Spleen (tissue), 11 donors: Measurements from ENCODE around the gene CMTM7. TPM values are rescaled to one million over a fixed set of nuclear protein-coding genes. Genes with fewer than 3 reads are reported as not detected.

ENCODE experiments used
- DNase-seq: peaks from one replicate; pipeline ENCODE4 v3.0.0-alpha.2; 2020
- H3K27ac ChIP-seq, 8 donors: fragments of 200-600 bp; sonication (generic) in 7 of 8; 1 replicate in 4 of 8; 2 replicates in 4 of 8; pipeline versions ENCODE4 v1.5.0 to v1.8.0; 2016 to 2021; ENCODE audit warnings: inconsistent platforms in 4 of 8, mild to moderate bottlenecking in 4 of 8, moderate library complexity in 1 of 8
- H3K27me3 ChIP-seq, 7 donors: fragments of 200-600 bp; sonication (generic) in 6 of 7; replicated peaks in 1 of 7; 1 replicate in 4 of 7; 2 replicates in 3 of 7; pipeline versions ENCODE4 v1.5.0 to v1.8.0; 2016 to 2021; ENCODE audit warnings: inconsistent platforms in 3 of 7, mild to moderate bottlenecking in 1 of 7
- H3K36me3 ChIP-seq, 6 donors: fragments of 200-600 bp; sonication (generic) in 5 of 6; 1 replicate in 4 of 6; 2 replicates in 2 of 6; pipeline versions ENCODE4 v1.5.0 to v1.8.0; 2016 to 2021; ENCODE audit warnings: inconsistent platforms in 2 of 6
- H3K4me1 ChIP-seq, 6 donors: fragments of 200-600 bp; sonication (generic) in 5 of 6; 1 replicate in 3 of 6; 2 replicates in 3 of 6; pipeline versions ENCODE4 v1.5.0 to v1.8.0; 2016 to 2021; ENCODE audit warnings: inconsistent platforms in 3 of 6
- H3K4me3 ChIP-seq, 8 donors: fragments of 200-600 bp; sonication (generic) in 7 of 8; 1 replicate in 4 of 8; 2 replicates in 4 of 8; pipeline versions ENCODE4 v1.5.0 to v1.8.0; 2016 to 2021; ENCODE audit warnings: inconsistent platforms in 4 of 8, mild to moderate bottlenecking in 4 of 8, moderate library complexity in 2 of 8
- H3K9me3 ChIP-seq, 8 donors: fragments of 200-600 bp; sonication (generic) in 7 of 8; 1 replicate in 4 of 8; 2 replicates in 4 of 8; pipeline versions ENCODE4 v1.5.0 to v1.8.0; 2016 to 2021; ENCODE audit warnings: inconsistent platforms in 4 of 8
- POLR2A ChIP-seq, 3 donors: fragments of 450-650 bp; IDR thresholded peaks; one replicate each; pipeline ENCODE4 v1.5.1; 2017; ENCODE audit warnings: antibody characterized with exemption in 3 of 3, mild to moderate bottlenecking in 1 of 3
- POLR2AphosphoS5 ChIP-seq, 3 donors: sonication (generic); formaldehyde crosslinking; IDR thresholded peaks; one replicate each; pipeline ENCODE4 v1.5.1; 2017; ENCODE audit warnings: antibody characterized with exemption in 3 of 3
- WGBS, 5 donors: extraction: QIAGEN DNeasy Blood & Tissue Kit in 3 of 5; methylation state at CpG; one replicate each; pipeline versions ENCODE4 v1.1.5 to v1.1.7; 2013 to 2018; 5-methylcytosine and 5-hydroxymethylcytosine counted together
- intact Hi-C: fragments of 100-400 bp; cut with DNase I; formaldehyde crosslinking; loops from one replicate; pipeline ENCODE4 v1.15.0; 2023; ENCODE audit warnings: low total_unique reads
- polyA plus RNA-seq, 3 donors: library from polyadenylated mRNA; stranded (reverse); fragments of 200-250 nt; gene quantifications; one replicate each; pipeline ENCODE4 v1.2.1, GENCODE V29; 2013
- total RNA-seq, 7 donors: library from RNA; depleted of rRNA in 3 of 7; stranded (reverse); fragments of >200 nt in 3 of 7; fragmentation: NEBNext Ultra II Directional in 4 of 7; extraction: Animal tissue kit (Norgen Biotek cat#: 25700) in 4 of 7; gene quantifications; one replicate each; pipeline versions ENCODE4 v1.1.0 to v1.2.1, GENCODE V29; 2016 to 2021
- TF ChIP-seq, protein P1 (sequence below), 11 experiments: fragments of 200-600 bp in 7 of 11; fragments of 450-650 bp in 4 of 11; sonication (generic) in 4 of 11; IDR thresholded peaks in 8 of 11; conservative IDR thresholded peaks in 3 of 11; 1 replicate in 7 of 11; 2 replicates in 4 of 11; pipeline versions ENCODE4 v1.4.0 to v1.8.0; 2016 to 2021; ENCODE audit warnings: antibody characterized with exemption in 11 of 11, inconsistent platforms in 4 of 11, mild to moderate bottlenecking in 1 of 11
- donor health status: healthy with polysubstance abuse.
- donor health status: DM: no; HTN: no; CAD: no; lungs with moderate emphysema.
- donor health status: DM: no; HTN: no; CAD: no.
- donor health status: Bipolar disorder and iron deficiency.
- donor health status: healthy.
- donor health status: DM: no; HTN: no; CAD: no.
- donor health status: DM: yes; HTN: yes; CAD: no.

CMTM7 gene
- total and polyA plus RNA-seq, 10 donors = 27.6 to 92.0 (median 47.5) TPM

DNA sequence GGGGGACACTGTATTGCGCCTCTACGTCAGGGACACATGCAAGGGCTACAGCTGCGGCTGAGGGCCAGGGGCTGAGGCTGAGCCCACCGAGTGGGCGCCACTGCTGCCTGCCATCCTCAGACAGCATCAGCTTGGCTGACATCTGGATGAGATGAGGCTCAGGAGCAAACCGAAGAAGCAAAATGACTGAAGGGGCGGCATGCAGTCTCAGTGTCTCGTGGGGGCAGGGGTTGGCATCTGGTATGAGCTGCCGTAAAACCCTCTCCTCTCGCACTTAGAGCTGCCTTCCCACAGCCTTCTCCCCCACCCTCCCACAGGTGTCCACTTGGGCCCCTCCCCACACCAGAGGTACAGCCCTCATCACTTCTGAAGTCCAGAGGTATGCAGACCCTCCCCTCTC, 24.2 kb upstream of the CMTM7 start:
- peaks cover 0 to 11% (median 0%) of the 10 kb centered on the region in 6 donors for H3K4me1 ChIP-seq
- WGBS, 5 donors = 61 to 92% (median 77%) methylated on average over 7 to 10 of the region's 10 CpGs
- intact Hi-C loops = no loop called here
- DNase-seq = no peak
- H3K4me3 ChIP-seq = no peak overlapping the region
- TF ChIP-seq, protein P1, sequence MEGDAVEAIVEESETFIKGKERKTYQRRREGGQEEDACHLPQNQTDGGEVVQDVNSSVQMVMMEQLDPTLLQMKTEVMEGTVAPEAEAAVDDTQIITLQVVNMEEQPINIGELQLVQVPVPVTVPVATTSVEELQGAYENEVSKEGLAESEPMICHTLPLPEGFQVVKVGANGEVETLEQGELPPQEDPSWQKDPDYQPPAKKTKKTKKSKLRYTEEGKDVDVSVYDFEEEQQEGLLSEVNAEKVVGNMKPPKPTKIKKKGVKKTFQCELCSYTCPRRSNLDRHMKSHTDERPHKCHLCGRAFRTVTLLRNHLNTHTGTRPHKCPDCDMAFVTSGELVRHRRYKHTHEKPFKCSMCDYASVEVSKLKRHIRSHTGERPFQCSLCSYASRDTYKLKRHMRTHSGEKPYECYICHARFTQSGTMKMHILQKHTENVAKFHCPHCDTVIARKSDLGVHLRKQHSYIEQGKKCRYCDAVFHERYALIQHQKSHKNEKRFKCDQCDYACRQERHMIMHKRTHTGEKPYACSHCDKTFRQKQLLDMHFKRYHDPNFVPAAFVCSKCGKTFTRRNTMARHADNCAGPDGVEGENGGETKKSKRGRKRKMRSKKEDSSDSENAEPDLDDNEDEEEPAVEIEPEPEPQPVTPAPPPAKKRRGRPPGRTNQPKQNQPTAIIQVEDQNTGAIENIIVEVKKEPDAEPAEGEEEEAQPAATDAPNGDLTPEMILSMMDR (IDR thresholded peaks at IDR 0.05 in 8 of 11, conservative IDR thresholded peaks at IDR 0.05 in 3 of 11) = no peak
- no peak for TF ChIP-seq POLR2A (IDR thresholded peaks at IDR 0.05)
- TF ChIP-seq POLR2AphosphoS5 (IDR thresholded peaks at IDR 0.05) = no peak
- no peaks in the 10 kb centered on the region for H3K9me3 ChIP-seq
- H3K36me3 ChIP-seq = no peaks in the 10 kb centered on the region
- no peak overlapping the region for H3K27ac ChIP-seq
- no peaks in the 10 kb centered on the region for H3K27me3 ChIP-seq

DNA sequence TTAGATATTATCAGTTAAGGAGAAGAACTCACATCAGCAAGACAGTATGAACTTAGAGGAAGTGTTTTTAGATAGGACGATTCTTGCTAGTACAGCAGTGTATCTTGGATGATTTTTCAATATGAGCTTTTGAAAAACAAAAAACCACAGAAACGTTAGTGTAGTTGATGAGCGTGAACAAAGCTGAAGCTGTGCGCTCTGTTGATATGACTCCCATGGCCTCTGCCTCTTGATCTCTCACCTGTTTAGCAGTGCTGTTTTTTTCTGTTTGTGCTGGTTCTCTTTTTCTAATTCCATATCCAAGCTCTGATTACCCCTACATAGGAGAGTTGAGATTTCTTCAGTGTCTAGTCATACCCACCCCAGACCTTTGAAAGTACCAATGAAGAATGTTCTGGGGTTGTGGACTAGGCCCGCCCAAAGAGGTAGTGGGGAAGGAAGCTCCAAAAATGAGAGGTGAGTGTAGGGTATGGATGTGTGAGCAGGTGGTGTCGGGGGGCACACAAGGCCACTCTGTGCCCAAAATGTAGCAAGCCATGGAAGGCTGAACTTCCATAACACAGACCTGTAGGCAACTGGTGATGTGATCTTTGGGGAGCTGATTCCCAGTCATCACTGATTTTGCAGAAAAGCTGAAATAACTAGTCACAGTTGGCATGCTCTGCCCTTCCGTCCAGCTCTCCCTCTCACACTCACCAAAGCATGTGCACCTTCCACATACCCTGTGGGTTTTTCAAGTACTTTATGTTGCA, 20.0 kb upstream of the CMTM7 start:
- Histone ChIP-seq H3K27ac (peak overlapping the region in 3 of 8 donors; percentile 41 to 66 (median 52)), H3K4me1 (peaks cover 0 to 21% (median 7%) of the 10 kb centered on the region in 6 donors), H3K4me3 (no peak overlapping the region), H3K27me3 (no peaks in the 10 kb centered on the region), H3K9me3 (no peaks in the 10 kb centered on the region), H3K36me3 (no peaks in the 10 kb centered on the region)
- WGBS, 5 donors = 45 to 63% (median 58%) methylated on average over 7 of the region's 7 CpGs
- TF ChIP-seq, protein P1 (IDR thresholded peaks at IDR 0.05 in 8 of 11, conservative IDR thresholded peaks at IDR 0.05 in 3 of 11) = no peak
- TF ChIP-seq POLR2AphosphoS5 (IDR thresholded peaks at IDR 0.05) = no peak
- TF ChIP-seq POLR2A (IDR thresholded peaks at IDR 0.05) = no peak
- intact Hi-C loops = loop anchor here (2.0 kb wide), 1 partner anchor 99 kb away; no protein-coding TSS in a partner anchor
- no peak for DNase-seq

DNA sequence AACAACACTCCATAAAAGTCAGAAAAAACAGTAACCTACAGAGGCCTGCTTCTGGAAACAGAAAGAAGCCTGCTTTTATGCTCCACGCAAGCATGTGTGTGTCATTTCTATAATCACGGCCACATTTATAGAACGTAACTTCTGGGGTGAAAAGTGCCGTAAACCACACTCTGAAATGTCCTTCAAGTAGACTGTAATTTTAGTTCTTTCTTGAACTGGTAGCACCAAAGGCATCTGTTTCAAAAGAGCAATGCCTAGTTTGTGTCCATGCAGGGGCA, 19.5 kb upstream of the CMTM7 start:
- peak overlapping the region in 3 of 8 donors; percentile 41 to 66 (median 52) for H3K27ac ChIP-seq

DNA sequence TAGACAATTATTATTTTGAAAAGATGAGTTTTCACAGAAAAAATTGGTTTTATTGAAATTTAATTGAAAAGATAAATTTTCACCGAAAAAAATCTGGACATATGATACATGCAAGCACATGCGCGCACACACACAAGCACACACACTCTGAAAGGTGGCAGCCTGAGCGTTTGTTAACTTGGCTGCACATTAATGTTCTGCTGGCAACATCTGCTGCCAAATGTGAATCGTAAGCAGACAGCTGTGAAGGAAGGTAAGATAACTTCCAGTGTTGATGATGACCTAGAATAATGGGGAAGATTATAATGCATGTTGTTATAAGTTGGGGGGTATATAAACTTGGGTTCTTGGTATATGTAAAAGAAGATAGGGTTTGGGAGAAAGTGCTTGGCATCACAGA, 18.4 kb upstream of the CMTM7 start:
- Histone ChIP-seq H3K27ac (no peak overlapping the region), H3K4me1 (peaks cover 0 to 21% (median 7%) of the 10 kb centered on the region in 6 donors), H3K36me3 (no peaks in the 10 kb centered on the region), H3K9me3 (no peaks in the 10 kb centered on the region), H3K4me3 (no peak overlapping the region), H3K27me3 (no peaks in the 10 kb centered on the region)
- TF ChIP-seq, protein P1 (IDR thresholded peaks at IDR 0.05 in 8 of 11, conservative IDR thresholded peaks at IDR 0.05 in 3 of 11) = no peak
- no peak for TF ChIP-seq POLR2A (IDR thresholded peaks at IDR 0.05)
- no peak for TF ChIP-seq POLR2AphosphoS5 (IDR thresholded peaks at IDR 0.05)
- 89 to 94% (median 91%) methylated on average over 5 of the region's 5 CpGs for WGBS, 5 donors
- no peak for DNase-seq
- intact Hi-C loops = loop anchor here (2.0 kb wide), 1 partner anchor 98 kb away; no protein-coding TSS in a partner anchor

More for the DNA sequence above, 19.5 kb upstream of the CMTM7 start:
- TF ChIP-seq POLR2A (IDR thresholded peaks at IDR 0.05) (no peak), POLR2AphosphoS5 (IDR thresholded peaks at IDR 0.05) (no peak)
- TF ChIP-seq, protein P1 (IDR thresholded peaks at IDR 0.05 in 8 of 11, conservative IDR thresholded peaks at IDR 0.05 in 3 of 11) = no peak
- no peak overlapping the region for H3K4me3 ChIP-seq
- intact Hi-C loops = loop anchor here (2.0 kb wide), 1 partner anchor 99 kb away; no protein-coding TSS in a partner anchor
- no peaks in the 10 kb centered on the region for H3K36me3 ChIP-seq
- WGBS, 5 donors = 79 to 87% (median 84%) methylated on average over 4 of the region's 4 CpGs
- peaks cover 0 to 21% (median 7%) of the 10 kb centered on the region in 6 donors for H3K4me1 ChIP-seq
- no peaks in the 10 kb centered on the region for H3K9me3 ChIP-seq
- no peak for DNase-seq
- no peaks in the 10 kb centered on the region for H3K27me3 ChIP-seq
